ENCODE data around the gene FOSL1.

DNA sequence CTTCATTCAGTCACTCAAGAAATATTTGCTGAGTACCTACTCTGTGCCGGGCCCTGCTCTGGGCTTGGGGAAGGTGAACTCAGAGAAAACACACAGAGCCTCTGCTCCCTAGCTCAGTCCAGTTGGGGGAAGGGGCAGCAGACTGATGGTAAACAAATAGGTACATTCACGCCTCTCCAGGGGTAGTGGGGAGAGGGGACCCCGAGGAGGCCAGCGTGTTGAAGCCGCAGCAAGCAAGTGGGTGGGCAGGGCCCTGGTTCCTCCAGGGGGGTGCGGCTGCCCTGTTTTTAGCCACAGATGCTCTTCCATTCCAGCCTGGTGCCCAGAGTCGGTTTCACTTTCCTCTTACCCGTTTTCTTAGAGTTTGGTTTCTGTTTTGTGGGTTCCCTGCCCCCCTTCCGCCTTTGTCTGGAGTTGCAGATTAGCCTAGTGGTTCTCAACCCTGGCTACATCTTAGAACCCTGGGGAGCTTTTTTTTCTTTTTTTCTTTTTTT, 27.8 kb upstream of the FOSL1 start:
- TF ChIP-seq POLR2AphosphoS5 (IDR thresholded peaks at IDR 0.05) (peak; percentile 49 to 71 (median 60)), POLR2A (IDR thresholded peaks at IDR 0.05) (no peak)
- TF ChIP-seq, protein P1, sequence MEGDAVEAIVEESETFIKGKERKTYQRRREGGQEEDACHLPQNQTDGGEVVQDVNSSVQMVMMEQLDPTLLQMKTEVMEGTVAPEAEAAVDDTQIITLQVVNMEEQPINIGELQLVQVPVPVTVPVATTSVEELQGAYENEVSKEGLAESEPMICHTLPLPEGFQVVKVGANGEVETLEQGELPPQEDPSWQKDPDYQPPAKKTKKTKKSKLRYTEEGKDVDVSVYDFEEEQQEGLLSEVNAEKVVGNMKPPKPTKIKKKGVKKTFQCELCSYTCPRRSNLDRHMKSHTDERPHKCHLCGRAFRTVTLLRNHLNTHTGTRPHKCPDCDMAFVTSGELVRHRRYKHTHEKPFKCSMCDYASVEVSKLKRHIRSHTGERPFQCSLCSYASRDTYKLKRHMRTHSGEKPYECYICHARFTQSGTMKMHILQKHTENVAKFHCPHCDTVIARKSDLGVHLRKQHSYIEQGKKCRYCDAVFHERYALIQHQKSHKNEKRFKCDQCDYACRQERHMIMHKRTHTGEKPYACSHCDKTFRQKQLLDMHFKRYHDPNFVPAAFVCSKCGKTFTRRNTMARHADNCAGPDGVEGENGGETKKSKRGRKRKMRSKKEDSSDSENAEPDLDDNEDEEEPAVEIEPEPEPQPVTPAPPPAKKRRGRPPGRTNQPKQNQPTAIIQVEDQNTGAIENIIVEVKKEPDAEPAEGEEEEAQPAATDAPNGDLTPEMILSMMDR (IDR thresholded peaks at IDR 0.05 in 8 of 11, conservative IDR thresholded peaks at IDR 0.05 in 3 of 11) = peak in 4 of 11 experiments; percentile 25 to 29 (median 26)

All from spleen (tissue), 7 donors.